LNCAP (cell line): ENCODE measurements around the gene CRABP2.

ENCODE experiments used
- CTCF ChIP-seq: fragments of 450-650 bp; IDR thresholded peaks from 2 replicates; pipeline ENCODE4 v1.5.1; 2017; ENCODE audit warnings: mild to moderate bottlenecking

CRABP2 gene

GRCh38 chr1:156744786-156745419 is 39.5 kb upstream of the CRABP2 start:
- no peak for TF ChIP-seq CTCF

GRCh38 chr1:156744344-156744743 is 39.0 kb upstream of the CRABP2 start:
- TF ChIP-seq CTCF: no peak

DNA sequence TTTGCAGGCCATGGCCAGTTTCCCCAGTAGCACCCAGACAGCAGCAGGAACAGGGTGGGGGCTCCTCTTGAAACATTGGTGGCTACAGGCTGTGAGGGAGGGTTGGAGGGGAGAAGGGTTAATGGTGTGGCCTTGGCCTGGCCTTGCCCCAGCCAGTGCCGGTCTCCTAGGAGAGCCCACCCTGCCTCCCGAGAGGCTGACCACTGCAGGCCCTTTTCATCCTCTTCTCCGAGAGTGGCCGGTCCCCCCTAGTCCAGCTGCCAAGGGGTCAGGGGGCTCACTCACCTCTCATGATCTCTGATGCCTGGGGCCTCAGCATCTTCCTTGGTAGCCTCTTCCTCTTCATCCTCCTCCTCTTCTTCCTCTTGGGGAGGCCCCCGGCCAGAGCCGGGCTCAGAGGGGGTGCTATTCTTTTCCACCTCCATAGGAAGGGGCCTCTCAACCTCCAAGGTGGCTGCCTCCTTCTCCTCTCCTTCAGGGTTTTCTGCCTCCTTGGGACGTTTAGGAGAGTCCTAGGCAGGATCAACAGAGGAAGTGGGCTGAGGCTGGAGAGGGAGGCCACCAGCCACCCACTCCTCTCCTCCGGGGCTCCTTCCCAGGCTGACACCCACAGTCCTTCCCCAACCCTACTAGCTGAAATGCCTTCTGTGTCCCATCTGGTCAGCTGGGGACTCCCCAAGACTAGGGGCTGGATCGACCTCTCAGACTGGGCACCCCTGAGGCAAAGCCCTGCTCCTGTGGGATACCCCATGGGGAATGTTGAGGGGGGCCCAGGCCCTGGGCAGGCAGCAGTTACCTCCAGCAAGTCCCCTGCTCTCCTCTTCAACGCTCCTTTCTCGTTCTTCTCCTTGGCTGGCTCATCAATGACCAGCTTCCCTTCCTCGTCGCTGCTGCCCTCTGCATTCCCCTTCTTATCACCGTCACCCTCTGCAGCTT is 38.3 kb upstream of the CRABP2 start:
- TF ChIP-seq CTCF: no peak

DNA sequence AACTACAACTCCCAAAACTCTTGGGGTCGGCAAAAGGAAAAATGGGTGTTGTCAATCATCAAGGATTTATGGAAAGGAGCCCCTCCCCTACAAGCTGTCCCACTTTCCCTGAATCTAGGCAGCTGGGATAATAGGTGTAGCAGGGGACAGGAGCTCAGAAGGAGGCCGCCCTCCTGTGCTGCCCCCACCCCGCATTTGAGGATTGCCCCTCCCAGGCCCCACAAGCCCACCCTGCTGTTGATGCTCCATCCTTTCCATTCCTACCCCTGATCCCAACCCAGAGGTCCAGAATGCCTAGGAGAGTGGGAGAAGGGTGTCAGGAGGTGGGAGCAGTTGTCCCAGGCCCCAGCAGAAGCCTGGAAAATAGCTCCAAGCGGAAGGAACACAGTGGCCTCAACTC is 37.4 kb upstream of the CRABP2 start:
- no peak for TF ChIP-seq CTCF

- no peak for TF ChIP-seq CTCF
Observed at GRCh38 chr1:156742017-156742416, 36.6 kb upstream of the CRABP2 start.

DNA sequence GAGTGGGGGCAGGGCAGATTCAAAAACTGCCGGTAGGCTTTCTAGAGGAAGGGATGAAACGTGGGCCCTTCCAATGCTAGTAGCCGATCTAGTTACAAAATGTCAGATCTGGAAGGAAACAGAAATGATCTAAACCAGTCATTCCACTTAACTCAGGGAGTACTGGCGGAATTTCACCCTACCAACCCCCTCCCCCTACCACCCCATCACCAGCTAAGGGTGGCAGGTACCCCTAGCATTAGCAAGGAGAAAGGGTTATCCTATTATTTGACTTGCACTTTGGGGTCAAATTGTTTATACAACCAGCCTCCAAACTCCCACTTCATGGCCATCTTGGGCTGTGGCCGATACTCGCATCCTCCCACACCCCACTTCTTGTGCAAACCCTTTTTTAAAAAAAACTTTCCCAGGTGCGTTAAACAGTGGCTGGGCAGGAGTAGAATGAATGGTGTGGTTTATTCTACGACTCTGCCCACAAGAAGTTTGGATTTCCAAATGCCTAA is 36.1 kb upstream of the CRABP2 start:
- no peak for TF ChIP-seq CTCF

- no peak for TF ChIP-seq CTCF
Observed at GRCh38 chr1:156740741-156741480, 35.5 kb upstream of the CRABP2 start, which contains the start of gene MRPL24. Gene MRPL24 (minus strand): TSS chr1:156741088. CDS start chr1:156738704, 2,384 bp downstream.
